Bronchial epithelial cell (primary cell): ENCODE measurements around the gene PFKM. TPM values are rescaled to one million over a fixed set of nuclear protein-coding genes. Genes with fewer than 3 reads are reported as not detected.

Source experiments
- DNase-seq: peaks from one replicate; pipeline ENCODE4 v3.0.0-alpha.2; 2010; ENCODE audit warnings: low read depth
- FAIRE-seq: peaks from 2 replicates; lab custom pipeline; 2011; peaks lifted over from hg19 to GRCh38; lab: Jason Lieb, UNC
- H3K27me3 ChIP-seq: 2 replicates; pipeline ENCODE4 v1.5.1; 2011; ENCODE audit warnings: low read length; ENCODE audit not compliant: control insufficient read depth, insufficient read depth
- H3K36me3 ChIP-seq: 2 replicates; pipeline ENCODE4 v1.5.1; 2011; ENCODE audit warnings: low read length; ENCODE audit not compliant: control insufficient read depth, insufficient read depth
- H3K4me3 ChIP-seq: 2 replicates; pipeline ENCODE4 v1.5.1; 2011; ENCODE audit warnings: mild to moderate bottlenecking, low read depth, low read length, control low read depth
- total RNA-seq: library from RNA; depleted of rRNA; stranded (reverse); fragments of >200 nt; gene quantifications from 2 replicates; pipeline ENCODE4 v1.2.1, GENCODE V29; 2014
- TF ChIP-seq, protein P1 (sequence below): IDR thresholded peaks from 2 replicates; pipeline ENCODE4 v1.5.1; 2011; ENCODE audit warnings: mild to moderate bottlenecking, moderate library complexity, low read length, control low read depth, inconsistent platforms; ENCODE audit not compliant: insufficient read depth, severe bottlenecking

PFKM gene
- total RNA-seq, 1 donor from 2014 or later = 45.8 TPM

GRCh38 chr12:48193623-48194022 is 74.5 kb downstream of the PFKM start:
- DNase-seq (peak; percentile 40), FAIRE-seq (no peak)
- TF ChIP-seq, protein P1, sequence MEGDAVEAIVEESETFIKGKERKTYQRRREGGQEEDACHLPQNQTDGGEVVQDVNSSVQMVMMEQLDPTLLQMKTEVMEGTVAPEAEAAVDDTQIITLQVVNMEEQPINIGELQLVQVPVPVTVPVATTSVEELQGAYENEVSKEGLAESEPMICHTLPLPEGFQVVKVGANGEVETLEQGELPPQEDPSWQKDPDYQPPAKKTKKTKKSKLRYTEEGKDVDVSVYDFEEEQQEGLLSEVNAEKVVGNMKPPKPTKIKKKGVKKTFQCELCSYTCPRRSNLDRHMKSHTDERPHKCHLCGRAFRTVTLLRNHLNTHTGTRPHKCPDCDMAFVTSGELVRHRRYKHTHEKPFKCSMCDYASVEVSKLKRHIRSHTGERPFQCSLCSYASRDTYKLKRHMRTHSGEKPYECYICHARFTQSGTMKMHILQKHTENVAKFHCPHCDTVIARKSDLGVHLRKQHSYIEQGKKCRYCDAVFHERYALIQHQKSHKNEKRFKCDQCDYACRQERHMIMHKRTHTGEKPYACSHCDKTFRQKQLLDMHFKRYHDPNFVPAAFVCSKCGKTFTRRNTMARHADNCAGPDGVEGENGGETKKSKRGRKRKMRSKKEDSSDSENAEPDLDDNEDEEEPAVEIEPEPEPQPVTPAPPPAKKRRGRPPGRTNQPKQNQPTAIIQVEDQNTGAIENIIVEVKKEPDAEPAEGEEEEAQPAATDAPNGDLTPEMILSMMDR = no peak
- Histone ChIP-seq H3K36me3 (no peaks in the 10 kb centered on the region), H3K27me3 (no peaks in the 10 kb centered on the region), H3K4me3 (no peak overlapping the region)

DNA sequence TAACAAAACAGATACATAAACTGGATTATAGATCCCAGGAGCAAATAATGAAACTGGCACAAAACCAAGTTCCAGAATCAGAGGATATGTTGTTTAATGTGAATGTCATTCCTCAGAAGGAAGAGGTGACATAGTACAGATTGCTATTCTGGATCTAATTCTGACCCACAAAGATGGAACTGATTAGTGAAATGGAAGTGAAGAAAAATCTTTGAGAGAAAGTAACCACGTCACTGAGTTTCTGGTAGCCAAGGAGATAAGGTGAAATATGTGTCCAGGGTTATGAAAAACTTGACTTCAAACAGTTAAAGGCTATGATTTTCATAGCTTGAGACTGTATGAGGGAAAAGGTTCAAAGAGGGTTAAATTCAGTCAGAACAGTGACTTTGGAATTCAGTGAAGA is 75.6 kb downstream of the PFKM start:
- H3K36me3 ChIP-seq = no peaks in the 10 kb centered on the region
- H3K27me3 ChIP-seq = no peaks in the 10 kb centered on the region
- FAIRE-seq (no peak), DNase-seq (no peak)
- H3K4me3 ChIP-seq = no peak overlapping the region
- TF ChIP-seq, protein P1 = no peak

Other genes starting within 250 kb of the PFKM start
- gene VDR, start 214.4 kb upstream of the PFKM start, total RNA-seq = 3.2 and 3.4 TPM in 2 replicates
- gene TMEM106C, start 155.8 kb upstream of the PFKM start, total RNA-seq = 63.1 and 88.5 TPM in 2 replicates
- under 0.01 TPM in 2 replicates for gene COL2A1, start 114.9 kb upstream of the PFKM start, total RNA-seq
- gene SENP1, start 13.3 kb upstream of the PFKM start, total RNA-seq = 10.2 and 10.8 TPM in 2 replicates
- 9.5 and 17.3 TPM in 2 replicates for gene ASB8, start 38.2 kb downstream of the PFKM start, total RNA-seq
- gene CCDC184, start 64.3 kb downstream of the PFKM start, total RNA-seq = not detected in 2 replicates
- gene OR10AD1, start 83.9 kb downstream of the PFKM start, total RNA-seq = not detected in 2 replicates
- gene ZNF641, start 231.6 kb downstream of the PFKM start, total RNA-seq = 9.0 and 12.0 TPM in 2 replicates